ENCODE results near the gene VSIG10L. TPM values are rescaled to one million over a fixed set of nuclear protein-coding genes. Genes with fewer than 3 reads are reported as not detected.
A peak's percentile ranks its signal among the peaks of the same experiment; 100 is the strongest.

The VSIG10L gene
- polyA plus RNA-seq, 1 experiment, result 1.0 TPM

- Histone ChIP-seq H3K9me3 (ENCODE audit: control insufficient read depth, insufficient read depth, low read length) (peaks cover 10% of the 10 kb centered on the region; the same call in 1 of the 2 replicates), H3K27ac (ENCODE audit: low read depth, low read length) (no peak overlapping the region), H3K4me3 (ENCODE audit: low read depth, low read length) (no peak overlapping the region), H3K27me3 (ENCODE audit: control insufficient read depth, insufficient read depth, low read length) (peaks cover 10% of the 10 kb centered on the region)
- ChIA-PET POLR2A (no interaction called here), CTCF (no interaction called here)
- DNase-seq (ENCODE audit: low read depth, low spot score), result no peak
- TF ChIP-seq, protein P1, sequence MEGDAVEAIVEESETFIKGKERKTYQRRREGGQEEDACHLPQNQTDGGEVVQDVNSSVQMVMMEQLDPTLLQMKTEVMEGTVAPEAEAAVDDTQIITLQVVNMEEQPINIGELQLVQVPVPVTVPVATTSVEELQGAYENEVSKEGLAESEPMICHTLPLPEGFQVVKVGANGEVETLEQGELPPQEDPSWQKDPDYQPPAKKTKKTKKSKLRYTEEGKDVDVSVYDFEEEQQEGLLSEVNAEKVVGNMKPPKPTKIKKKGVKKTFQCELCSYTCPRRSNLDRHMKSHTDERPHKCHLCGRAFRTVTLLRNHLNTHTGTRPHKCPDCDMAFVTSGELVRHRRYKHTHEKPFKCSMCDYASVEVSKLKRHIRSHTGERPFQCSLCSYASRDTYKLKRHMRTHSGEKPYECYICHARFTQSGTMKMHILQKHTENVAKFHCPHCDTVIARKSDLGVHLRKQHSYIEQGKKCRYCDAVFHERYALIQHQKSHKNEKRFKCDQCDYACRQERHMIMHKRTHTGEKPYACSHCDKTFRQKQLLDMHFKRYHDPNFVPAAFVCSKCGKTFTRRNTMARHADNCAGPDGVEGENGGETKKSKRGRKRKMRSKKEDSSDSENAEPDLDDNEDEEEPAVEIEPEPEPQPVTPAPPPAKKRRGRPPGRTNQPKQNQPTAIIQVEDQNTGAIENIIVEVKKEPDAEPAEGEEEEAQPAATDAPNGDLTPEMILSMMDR (IDR thresholded peaks at IDR 0.05; ENCODE audit: low read depth, low read length), result no peak
Measured at GRCh38 chr19:51329411-51329810, 12.5 kb downstream of the VSIG10L start.

DNA sequence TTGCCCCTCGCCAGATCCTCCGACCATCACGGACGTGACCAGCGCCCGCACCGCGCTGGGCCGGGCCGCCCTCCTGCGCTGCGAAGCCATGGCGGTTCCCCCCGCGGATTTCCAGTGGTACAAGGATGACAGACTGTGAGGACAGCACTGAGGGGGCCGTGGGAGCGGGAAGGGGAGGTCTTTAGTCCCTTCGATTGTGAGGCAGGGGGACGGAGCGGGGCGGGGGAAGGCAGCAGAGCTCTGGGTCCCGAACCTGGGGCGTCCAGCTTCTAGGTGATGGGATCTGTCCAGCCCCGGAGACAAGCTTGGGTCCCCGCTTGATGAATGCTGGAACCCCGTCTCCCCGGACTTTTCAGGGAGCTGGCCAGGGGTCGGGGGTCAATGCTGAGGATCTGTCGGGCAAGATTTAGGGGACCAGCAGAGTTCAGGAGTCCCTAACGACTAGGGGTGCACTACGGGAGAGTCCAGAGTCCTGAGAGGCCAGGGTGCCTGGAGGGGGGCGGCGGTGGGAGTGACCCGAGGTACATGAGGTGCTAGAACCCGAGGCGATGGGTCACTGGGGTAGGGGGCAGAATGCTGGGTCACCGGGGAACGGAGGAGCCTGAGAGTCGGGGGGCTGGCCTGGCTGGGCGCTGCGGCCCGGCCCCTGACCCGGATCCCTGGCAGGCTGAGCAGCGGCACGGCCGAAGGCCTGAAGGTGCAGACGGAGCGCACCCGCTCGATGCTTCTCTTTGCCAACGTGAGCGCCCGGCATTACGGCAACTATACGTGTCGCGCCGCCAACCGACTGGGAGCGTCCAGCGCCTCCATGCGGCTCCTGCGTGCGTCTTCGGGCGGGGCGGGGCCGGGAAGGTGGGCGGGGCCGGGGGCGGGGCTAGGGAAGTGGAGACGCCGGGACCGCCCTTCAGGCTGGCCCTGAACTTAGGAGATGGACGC lies 14.6 kb downstream of the VSIG10L start:
- ChIA-PET POLR2A (no interaction called here), CTCF (interaction anchor here (0.7 to 1.0 kb wide), 2 partner anchors 12 to 410 kb away, joined by 3 to 4 read pairs; no protein-coding TSS in a partner anchor)
- DNase-seq (ENCODE audit: low read depth, low spot score), result no peak
- H3K9me3 ChIP-seq (ENCODE audit: control insufficient read depth, insufficient read depth, low read length), result peaks cover 3% of the 10 kb centered on the region; the same call in 1 of the 2 replicates
- TF ChIP-seq, protein P1 (IDR thresholded peaks at IDR 0.05; ENCODE audit: low read depth, low read length), result no peak
- H3K4me3 ChIP-seq (ENCODE audit: low read depth, low read length), result peak overlapping the region; percentile 20; the same call in 1 of the 2 replicates
- no peak overlapping the region for H3K27ac ChIP-seq (ENCODE audit: low read depth, low read length)
- H3K27me3 ChIP-seq (ENCODE audit: control insufficient read depth, insufficient read depth, low read length), result peaks cover 10% of the 10 kb centered on the region

- POLR2A ChIA-PET, result no interaction called here
- no peak for DNase-seq (ENCODE audit: low read depth, low spot score)
Measured at GRCh38 chr19:51326216-51327065, 15.5 kb downstream of the VSIG10L start.

GRCh38 chr19:51325161-51325976 lies 16.6 kb downstream of the VSIG10L start:
- Histone ChIP-seq H3K27ac (ENCODE audit: low read depth, low read length) (no peak overlapping the region), H3K4me3 (ENCODE audit: low read depth, low read length) (no peak overlapping the region), H3K9me3 (ENCODE audit: control insufficient read depth, insufficient read depth, low read length) (peaks cover 3% of the 10 kb centered on the region; the same call in 1 of the 2 replicates), H3K27me3 (ENCODE audit: control insufficient read depth, insufficient read depth, low read length) (peaks cover 10% of the 10 kb centered on the region)
- TF ChIP-seq, protein P1 (IDR thresholded peaks at IDR 0.05; ENCODE audit: low read depth, low read length), result no peak
- CTCF ChIA-PET, result no interaction called here
- POLR2A ChIA-PET, result no interaction called here
- DNase-seq (ENCODE audit: low read depth, low spot score), result no peak

More at GRCh38 chr19:51326216-51327065, 15.5 kb downstream of the VSIG10L start:
- TF ChIP-seq, protein P1 (IDR thresholded peaks at IDR 0.05; ENCODE audit: low read depth, low read length), result no peak
- Histone ChIP-seq H3K9me3 (ENCODE audit: control insufficient read depth, insufficient read depth, low read length) (peaks cover 3% of the 10 kb centered on the region; the same call in 1 of the 2 replicates), H3K27ac (ENCODE audit: low read depth, low read length) (no peak overlapping the region), H3K27me3 (ENCODE audit: control insufficient read depth, insufficient read depth, low read length) (peaks cover 10% of the 10 kb centered on the region), H3K4me3 (ENCODE audit: low read depth, low read length) (no peak overlapping the region)
- CTCF ChIA-PET, result no interaction called here
